NB4 (cell line): ENCODE results near the gene FAM25G.

Experiments
- DNase-seq: peaks from one replicate; pipeline ENCODE4 v3.0.0; 2010; ENCODE audit warnings: low read depth
- H3K4me3 ChIP-seq: one replicate; pipeline ENCODE4 v1.5.1; 2011; ENCODE audit warnings: mild to moderate bottlenecking, low read depth, low read length, moderate library complexity
- CTCF ChIP-seq: IDR thresholded peaks from one replicate; pipeline ENCODE4 v1.5.1; 2012; ENCODE audit warnings: low read depth, low read length
- MAX ChIP-seq: IDR thresholded peaks from 2 replicates; pipeline ENCODE4 v1.6.1; 2011; ENCODE audit warnings: low read depth, low read length
- MYC ChIP-seq: IDR thresholded peaks from 2 replicates; pipeline ENCODE4 v1.6.1; 2011; ENCODE audit warnings: low read depth, low read length
- POLR2A ChIP-seq: IDR thresholded peaks from 2 replicates; pipeline ENCODE4 v1.6.1; 2011; ENCODE audit warnings: mild to moderate bottlenecking; ENCODE audit not compliant: insufficient read length; ENCODE audit errors: extremely low read depth

FAM25G gene

DNA sequence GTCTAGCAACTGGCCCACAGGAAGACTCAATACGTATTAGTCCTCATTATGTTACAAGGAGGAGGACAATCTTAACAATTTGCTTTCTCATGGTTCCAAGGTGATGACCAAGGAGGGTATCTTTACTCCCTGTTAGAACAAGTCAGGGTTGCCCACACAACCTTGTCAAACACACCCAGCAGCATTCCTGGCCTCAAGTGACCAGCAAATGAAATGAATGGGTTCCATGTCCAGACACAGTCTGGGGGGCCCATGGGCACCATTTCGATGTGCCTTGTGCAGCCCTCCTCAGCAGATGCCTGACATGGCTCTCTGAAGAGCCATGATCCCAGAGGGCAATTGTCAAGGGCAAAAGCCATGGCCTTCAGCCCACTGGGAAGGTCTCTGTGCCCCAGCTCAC, 48.4 kb downstream of the FAM25G start:
- TF ChIP-seq MAX (no peak), MYC (no peak), POLR2A (no peak), CTCF (no peak)
- no peak overlapping the region for H3K4me3 ChIP-seq
- no peak for DNase-seq

- TF ChIP-seq CTCF (no peak), POLR2A (no peak), MYC (no peak), MAX (no peak)
- H3K4me3 ChIP-seq = no peak overlapping the region
- DNase-seq = no peak
Measured at GRCh38 chr10:47442351-47442750, 49.1 kb downstream of the FAM25G start.

DNA sequence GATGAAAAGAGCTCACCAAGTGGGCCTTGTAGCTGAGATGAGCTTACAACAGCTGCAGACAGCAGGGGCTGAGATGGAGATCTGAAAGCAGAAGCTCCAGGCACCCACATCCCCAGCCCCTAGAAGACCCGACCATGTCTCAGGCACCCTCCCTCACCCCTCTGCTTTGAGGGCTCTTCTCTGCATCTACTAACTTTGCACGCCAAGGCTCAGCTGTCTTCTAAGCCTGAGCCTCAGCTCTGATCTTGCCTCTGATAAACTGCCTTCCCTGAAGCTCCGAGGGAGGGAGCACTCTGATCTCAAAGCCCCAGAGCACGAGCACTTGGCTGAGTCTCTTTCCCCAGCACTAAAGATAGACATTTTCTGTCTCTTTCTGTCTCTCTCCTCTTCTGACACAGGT, 49.6 kb downstream of the FAM25G start:
- TF ChIP-seq MYC = no peak
- no peak for TF ChIP-seq CTCF
- TF ChIP-seq POLR2A = no peak
- TF ChIP-seq MAX = no peak
- DNase-seq = no peak
- no peak overlapping the region for H3K4me3 ChIP-seq

GRCh38 chr10:47440207-47440606, 51.3 kb downstream of the FAM25G start:
- DNase-seq = peak; percentile 25
- H3K4me3 ChIP-seq = no peak overlapping the region
- TF ChIP-seq POLR2A (no peak), CTCF (no peak), MYC (no peak), MAX (no peak)

DNA sequence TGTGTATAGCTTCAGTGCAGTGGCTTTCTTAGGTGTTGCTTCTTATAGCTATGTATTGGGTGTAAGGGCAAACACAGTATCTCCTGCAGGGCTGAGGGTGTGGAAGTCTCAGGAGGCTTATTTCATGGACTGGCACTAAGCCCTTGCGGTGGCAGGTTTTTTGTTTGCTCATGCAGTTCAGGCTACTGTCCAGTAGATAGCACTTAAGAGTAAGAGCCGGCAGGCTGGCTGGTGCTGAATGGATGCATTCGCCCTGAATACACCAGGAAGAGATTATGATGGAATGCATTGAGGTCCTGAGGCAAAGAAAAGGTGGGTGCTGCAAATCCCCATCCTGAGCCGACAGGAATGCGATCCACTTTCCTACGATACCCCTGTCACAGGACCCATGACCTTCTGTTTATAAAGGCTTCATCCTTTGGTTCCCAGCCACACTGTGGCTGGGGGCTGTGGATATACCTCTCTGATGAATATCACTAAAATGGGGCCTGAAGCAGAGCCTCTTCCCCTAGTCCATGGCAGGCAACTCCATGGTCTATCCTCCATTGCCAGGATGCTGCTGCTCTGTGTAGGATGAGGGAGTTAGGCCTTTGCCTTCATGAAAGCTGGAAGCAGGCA, 52.5 kb downstream of the FAM25G start:
- TF ChIP-seq MYC = no peak
- peak; percentile 65 for TF ChIP-seq CTCF
- no peak overlapping the region for H3K4me3 ChIP-seq
- peak; percentile 62 for DNase-seq
